Measurements from ENCODE around the gene CSAD. TPM values are rescaled to one million over a fixed set of nuclear protein-coding genes. Genes with fewer than 3 reads are reported as not detected.

CSAD gene
- polyA plus RNA-seq, 1 of the 3 experiments (the other 2 are of a cell fraction) = 32.2 TPM

DNA sequence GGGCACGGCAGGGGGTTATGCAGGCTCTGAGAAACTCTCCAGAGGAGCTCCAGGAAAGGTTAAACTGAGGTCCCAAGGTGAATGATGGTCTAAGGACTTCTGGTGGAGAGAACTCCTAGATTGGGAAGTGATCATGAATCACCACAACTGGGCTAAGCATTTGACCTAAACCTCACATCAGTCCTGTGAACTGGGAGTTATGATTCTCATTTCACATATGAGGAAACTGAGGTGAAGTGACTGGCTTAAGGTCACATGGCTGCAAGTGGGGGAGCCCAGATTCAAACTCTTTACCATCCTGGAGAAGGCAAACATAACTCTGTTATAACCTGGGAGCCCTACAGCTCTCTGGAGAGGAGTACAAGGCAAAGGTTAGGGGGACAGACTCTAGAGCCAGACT lies 47.1 kb upstream of the CSAD start:
- Histone ChIP-seq H3K9ac (no peak overlapping the region), H3K4me2 (no peak overlapping the region), H3K9me3 (no peaks in the 10 kb centered on the region), H3K4me3 (ENCODE audit: low read depth in 2 of 2, low read length in 1 of 2) (no peak overlapping the region), H3F3A (replicated peaks; ENCODE audit: insufficient read depth) (peaks cover 20% of the 10 kb centered on the region), H4K20me1 (ENCODE audit: insufficient read depth) (no peaks in the 10 kb centered on the region), H3K27me3 (ENCODE audit: insufficient read depth) (no peaks in the 10 kb centered on the region), H3K9me2 (no peaks in the 10 kb centered on the region), H3K27ac (ENCODE audit: low read depth in 2 of 2, low read length in 1 of 2) (no peak overlapping the region), H2AFZ (ENCODE audit: low read depth) (no peak overlapping the region), H3K4me1 (ENCODE audit: control insufficient read depth in 1 of 2, insufficient read depth in 2 of 2, low read depth in 1 of 2, low read length in 1 of 2) (peaks cover 43 to 54% of the 10 kb centered on the region in 2 experiments; a peak in 3 of 4 replicates), H3K79me2 (ENCODE audit: insufficient read depth) (peaks cover 5% of the 10 kb centered on the region; the same call in 1 of the 2 replicates), H3K36me3 (replicated peaks in 1 of 2; ENCODE audit: control insufficient read depth in 1 of 2, insufficient read depth in 2 of 2, low read length in 1 of 2) (peaks cover 0 to 8% of the 10 kb centered on the region in 2 experiments)
- no peak for DNase-seq
- ChIA-PET CTCF (interaction anchor here (0.9 kb wide), 2 partner anchors 40 to 93 kb away, joined by 3 to 4 read pairs; partner anchors contain the start of gene ESPL1), POLR2A (no interaction called here)
- TF ChIP-seq, protein P1, sequence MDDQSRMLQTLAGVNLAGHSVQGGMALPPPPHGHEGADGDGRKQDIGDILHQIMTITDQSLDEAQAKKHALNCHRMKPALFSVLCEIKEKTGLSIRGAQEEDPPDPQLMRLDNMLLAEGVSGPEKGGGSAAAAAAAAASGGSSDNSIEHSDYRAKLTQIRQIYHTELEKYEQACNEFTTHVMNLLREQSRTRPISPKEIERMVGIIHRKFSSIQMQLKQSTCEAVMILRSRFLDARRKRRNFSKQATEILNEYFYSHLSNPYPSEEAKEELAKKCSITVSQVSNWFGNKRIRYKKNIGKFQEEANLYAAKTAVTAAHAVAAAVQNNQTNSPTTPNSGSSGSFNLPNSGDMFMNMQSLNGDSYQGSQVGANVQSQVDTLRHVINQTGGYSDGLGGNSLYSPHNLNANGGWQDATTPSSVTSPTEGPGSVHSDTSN (IDR thresholded peaks at IDR 0.05) = no peak
- TF ChIP-seq NRF1 (IDR thresholded peaks at IDR 0.05; ENCODE audit: low read depth, low read length) = no peak
- TF ChIP-seq, protein P2, sequence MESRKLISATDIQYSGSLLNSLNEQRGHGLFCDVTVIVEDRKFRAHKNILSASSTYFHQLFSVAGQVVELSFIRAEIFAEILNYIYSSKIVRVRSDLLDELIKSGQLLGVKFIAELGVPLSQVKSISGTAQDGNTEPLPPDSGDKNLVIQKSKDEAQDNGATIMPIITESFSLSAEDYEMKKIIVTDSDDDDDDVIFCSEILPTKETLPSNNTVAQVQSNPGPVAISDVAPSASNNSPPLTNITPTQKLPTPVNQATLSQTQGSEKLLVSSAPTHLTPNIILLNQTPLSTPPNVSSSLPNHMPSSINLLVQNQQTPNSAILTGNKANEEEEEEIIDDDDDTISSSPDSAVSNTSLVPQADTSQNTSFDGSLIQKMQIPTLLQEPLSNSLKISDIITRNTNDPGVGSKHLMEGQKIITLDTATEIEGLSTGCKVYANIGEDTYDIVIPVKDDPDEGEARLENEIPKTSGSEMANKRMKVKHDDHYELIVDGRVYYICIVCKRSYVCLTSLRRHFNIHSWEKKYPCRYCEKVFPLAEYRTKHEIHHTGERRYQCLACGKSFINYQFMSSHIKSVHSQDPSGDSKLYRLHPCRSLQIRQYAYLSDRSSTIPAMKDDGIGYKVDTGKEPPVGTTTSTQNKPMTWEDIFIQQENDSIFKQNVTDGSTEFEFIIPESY (IDR thresholded peaks at IDR 0.05; ENCODE audit: borderline replicate concordance, low read depth) = no peak
- no peak for TF ChIP-seq TEAD4 (IDR thresholded peaks at IDR 0.05; ENCODE audit: borderline replicate concordance, insufficient read depth)
- no peak for TF ChIP-seq POLR2AphosphoS5 (IDR thresholded peaks at IDR 0.05; ENCODE audit: low read depth, low read length)
- TF ChIP-seq, protein P3, sequence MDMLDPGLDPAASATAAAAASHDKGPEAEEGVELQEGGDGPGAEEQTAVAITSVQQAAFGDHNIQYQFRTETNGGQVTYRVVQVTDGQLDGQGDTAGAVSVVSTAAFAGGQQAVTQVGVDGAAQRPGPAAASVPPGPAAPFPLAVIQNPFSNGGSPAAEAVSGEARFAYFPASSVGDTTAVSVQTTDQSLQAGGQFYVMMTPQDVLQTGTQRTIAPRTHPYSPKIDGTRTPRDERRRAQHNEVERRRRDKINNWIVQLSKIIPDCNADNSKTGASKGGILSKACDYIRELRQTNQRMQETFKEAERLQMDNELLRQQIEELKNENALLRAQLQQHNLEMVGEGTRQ (IDR thresholded peaks at IDR 0.05; ENCODE audit: borderline replicate concordance, low read depth, low read length) = no peak
- no peak for TF ChIP-seq RXRA (IDR thresholded peaks at IDR 0.05; ENCODE audit: borderline replicate concordance, low read depth)
- no peak for TF ChIP-seq NFIC (IDR thresholded peaks at IDR 0.05; ENCODE audit: borderline replicate concordance)
- no peak for TF ChIP-seq SMC3 (IDR thresholded peaks at IDR 0.05; ENCODE audit: low read depth, low read length)
- TF ChIP-seq SIN3A (IDR thresholded peaks at IDR 0.05; ENCODE audit: borderline replicate concordance, low read depth, low read length) = no peak
- TF ChIP-seq RCOR1 (IDR thresholded peaks at IDR 0.05; ENCODE audit: low read length) = no peak
- no peak for TF ChIP-seq FOXM1 (IDR thresholded peaks at IDR 0.05; ENCODE audit: low read depth)
- TF ChIP-seq MXI1 (IDR thresholded peaks at IDR 0.05; ENCODE audit: low read depth, low read length) = no peak
- no peak for TF ChIP-seq TCF12 (IDR thresholded peaks at IDR 0.05)
- no peak for TF ChIP-seq FOSL2 (IDR thresholded peaks at IDR 0.05; ENCODE audit: borderline replicate concordance, low read depth)
- WGBS (ENCODE audit: low lambda C conversion rate) = no CpG with 5 or more reads among the region's 1 CpG
